ENCODE results near the gene UBALD2. TPM values are rescaled to one million over a fixed set of nuclear protein-coding genes. Genes with fewer than 3 reads are reported as not detected.

The UBALD2 gene
- total and polyA plus RNA-seq, 2 donors = 42.5 to 48.1 TPM

GRCh38 chr17:76273445-76274111, 8.4 kb downstream of the UBALD2 start:
- WGBS = 95% methylated on average over 26 of the region's 26 CpGs
- H3K27ac ChIP-seq (ENCODE audit: low read depth in 1 of 2, low read length in 1 of 2) = peak overlapping the region; percentile 27 to 78
- DNase-seq (ENCODE audit: low read depth in 6 of 9, low spot score in 9 of 9) = no peak

GRCh38 chr17:76274112-76274956, 9.2 kb downstream of the UBALD2 start:
- WGBS = 94% methylated on average over 21 of the region's 21 CpGs
- Histone ChIP-seq H3K4me1 (ENCODE audit: control insufficient read depth in 2 of 2, insufficient read depth in 2 of 2, low read length in 2 of 2) (peaks cover 20 to 54% of the 10 kb centered on the region in 2 donors), H3K36me3 (ENCODE audit: control insufficient read depth in 2 of 2, insufficient read depth in 2 of 2, low read length in 1 of 2) (peaks cover 13 to 18% of the 10 kb centered on the region in 2 donors), H3K27ac (ENCODE audit: low read depth in 1 of 2, low read length in 1 of 2) (peak overlapping the region in 1 of 2 donors; percentile 26), H3K4me3 (ENCODE audit: low read length in 2 of 2) (no peak overlapping the region), H3K27me3 (ENCODE audit: control insufficient read depth in 2 of 2, insufficient read depth in 1 of 2, low read length in 1 of 2) (no peaks in the 10 kb centered on the region), H3K9me3 (ENCODE audit: control insufficient read depth in 2 of 2, insufficient read depth in 1 of 2, low read length in 1 of 2) (no peaks in the 10 kb centered on the region)
- DNase-seq (ENCODE audit: low read depth in 6 of 9, low spot score in 9 of 9) = no peak

More at GRCh38 chr17:76273445-76274111, 8.4 kb downstream of the UBALD2 start:
- H3K4me3 ChIP-seq (ENCODE audit: low read length in 2 of 2) = no peak overlapping the region
- H3K4me1 ChIP-seq (ENCODE audit: control insufficient read depth in 2 of 2, insufficient read depth in 2 of 2, low read length in 2 of 2) = peaks cover 26 to 62% of the 10 kb centered on the region in 2 donors
- H3K27me3 ChIP-seq (ENCODE audit: control insufficient read depth in 2 of 2, insufficient read depth in 1 of 2, low read length in 1 of 2) = no peaks in the 10 kb centered on the region
- peaks cover 0 to 4% of the 10 kb centered on the region in 2 donors for H3K9me3 ChIP-seq (ENCODE audit: control insufficient read depth in 2 of 2, insufficient read depth in 1 of 2, low read length in 1 of 2)
- H3K36me3 ChIP-seq (ENCODE audit: control insufficient read depth in 2 of 2, insufficient read depth in 2 of 2, low read length in 1 of 2) = peaks cover 20 to 23% of the 10 kb centered on the region in 2 donors

GRCh38 chr17:76275382-76276068, 10.4 kb downstream of the UBALD2 start:
- DNase-seq (ENCODE audit: low read depth in 6 of 9, low spot score in 9 of 9) = no peak
- Histone ChIP-seq H3K27me3 (ENCODE audit: control insufficient read depth in 2 of 2, insufficient read depth in 1 of 2, low read length in 1 of 2) (no peaks in the 10 kb centered on the region), H3K4me3 (ENCODE audit: low read length in 2 of 2) (no peak overlapping the region), H3K4me1 (ENCODE audit: control insufficient read depth in 2 of 2, insufficient read depth in 2 of 2, low read length in 2 of 2) (peaks cover 20 to 42% of the 10 kb centered on the region in 2 donors), H3K36me3 (ENCODE audit: control insufficient read depth in 2 of 2, insufficient read depth in 2 of 2, low read length in 1 of 2) (peaks cover 5 to 8% of the 10 kb centered on the region in 2 donors), H3K27ac (ENCODE audit: low read depth in 1 of 2, low read length in 1 of 2) (no peak overlapping the region), H3K9me3 (ENCODE audit: control insufficient read depth in 2 of 2, insufficient read depth in 1 of 2, low read length in 1 of 2) (no peaks in the 10 kb centered on the region)
- 95% methylated on average over 22 of the region's 22 CpGs for WGBS

GRCh38 chr17:76276069-76276431, 10.9 kb downstream of the UBALD2 start:
- Histone ChIP-seq H3K4me1 (ENCODE audit: control insufficient read depth in 2 of 2, insufficient read depth in 2 of 2, low read length in 2 of 2) (peaks cover 20 to 37% of the 10 kb centered on the region in 2 donors), H3K27ac (ENCODE audit: low read depth in 1 of 2, low read length in 1 of 2) (no peak overlapping the region), H3K36me3 (ENCODE audit: control insufficient read depth in 2 of 2, insufficient read depth in 2 of 2, low read length in 1 of 2) (peaks cover under 1 to 2% of the 10 kb centered on the region in 2 donors), H3K9me3 (ENCODE audit: control insufficient read depth in 2 of 2, insufficient read depth in 1 of 2, low read length in 1 of 2) (no peaks in the 10 kb centered on the region), H3K27me3 (ENCODE audit: control insufficient read depth in 2 of 2, insufficient read depth in 1 of 2, low read length in 1 of 2) (no peaks in the 10 kb centered on the region), H3K4me3 (ENCODE audit: low read length in 2 of 2) (no peak overlapping the region)
- WGBS = 93% methylated on average over 11 of the region's 11 CpGs
- no peak for DNase-seq (ENCODE audit: low read depth in 6 of 9, low spot score in 9 of 9)

- no peak overlapping the region for H3K27ac ChIP-seq (ENCODE audit: low read depth in 1 of 2, low read length in 1 of 2)
- no peak for DNase-seq (ENCODE audit: low read depth in 6 of 9, low spot score in 9 of 9)
- no peaks in the 10 kb centered on the region for H3K27me3 ChIP-seq (ENCODE audit: control insufficient read depth in 2 of 2, insufficient read depth in 1 of 2, low read length in 1 of 2)
- H3K36me3 ChIP-seq (ENCODE audit: control insufficient read depth in 2 of 2, insufficient read depth in 2 of 2, low read length in 1 of 2) = no peaks in the 10 kb centered on the region
- no peaks in the 10 kb centered on the region for H3K9me3 ChIP-seq (ENCODE audit: control insufficient read depth in 2 of 2, insufficient read depth in 1 of 2, low read length in 1 of 2)
- no peak overlapping the region for H3K4me3 ChIP-seq (ENCODE audit: low read length in 2 of 2)
- WGBS = 95% methylated on average over 19 of the region's 19 CpGs
- H3K4me1 ChIP-seq (ENCODE audit: control insufficient read depth in 2 of 2, insufficient read depth in 2 of 2, low read length in 2 of 2) = peaks cover 18 to 31% of the 10 kb centered on the region in 2 donors
These were observed 11.5 kb downstream of the UBALD2 start for GRCh38 chr17:76276461-76277299.

- DNase-seq (ENCODE audit: low read depth in 6 of 9, low spot score in 9 of 9) = no peak
- Histone ChIP-seq H3K27me3 (ENCODE audit: control insufficient read depth in 2 of 2, insufficient read depth in 1 of 2, low read length in 1 of 2) (no peaks in the 10 kb centered on the region), H3K4me3 (ENCODE audit: low read length in 2 of 2) (no peak overlapping the region), H3K36me3 (ENCODE audit: control insufficient read depth in 2 of 2, insufficient read depth in 2 of 2, low read length in 1 of 2) (no peaks in the 10 kb centered on the region), H3K27ac (ENCODE audit: low read depth in 1 of 2, low read length in 1 of 2) (no peak overlapping the region), H3K4me1 (ENCODE audit: control insufficient read depth in 2 of 2, insufficient read depth in 2 of 2, low read length in 2 of 2) (peaks cover 9 to 22% of the 10 kb centered on the region in 2 donors), H3K9me3 (ENCODE audit: control insufficient read depth in 2 of 2, insufficient read depth in 1 of 2, low read length in 1 of 2) (no peaks in the 10 kb centered on the region)
- WGBS = 96% methylated on average over 31 of the region's 31 CpGs
These were observed 12.4 kb downstream of the UBALD2 start for GRCh38 chr17:76277300-76278267.

GRCh38 chr17:76278268-76278908, 13.2 kb downstream of the UBALD2 start:
- peaks cover under 1 to 14% of the 10 kb centered on the region in 2 donors for H3K4me1 ChIP-seq (ENCODE audit: control insufficient read depth in 2 of 2, insufficient read depth in 2 of 2, low read length in 2 of 2)
- H3K36me3 ChIP-seq (ENCODE audit: control insufficient read depth in 2 of 2, insufficient read depth in 2 of 2, low read length in 1 of 2) = no peaks in the 10 kb centered on the region
- no peak overlapping the region for H3K27ac ChIP-seq (ENCODE audit: low read depth in 1 of 2, low read length in 1 of 2)
- no peaks in the 10 kb centered on the region for H3K9me3 ChIP-seq (ENCODE audit: control insufficient read depth in 2 of 2, insufficient read depth in 1 of 2, low read length in 1 of 2)
- 92% methylated on average over 19 of the region's 19 CpGs for WGBS
- no peaks in the 10 kb centered on the region for H3K27me3 ChIP-seq (ENCODE audit: control insufficient read depth in 2 of 2, insufficient read depth in 1 of 2, low read length in 1 of 2)
- no peak overlapping the region for H3K4me3 ChIP-seq (ENCODE audit: low read length in 2 of 2)
- no peak for DNase-seq (ENCODE audit: low read depth in 6 of 9, low spot score in 9 of 9)
